ENCODE data around the gene DNAH11.

Gene DNAH11

DNA sequence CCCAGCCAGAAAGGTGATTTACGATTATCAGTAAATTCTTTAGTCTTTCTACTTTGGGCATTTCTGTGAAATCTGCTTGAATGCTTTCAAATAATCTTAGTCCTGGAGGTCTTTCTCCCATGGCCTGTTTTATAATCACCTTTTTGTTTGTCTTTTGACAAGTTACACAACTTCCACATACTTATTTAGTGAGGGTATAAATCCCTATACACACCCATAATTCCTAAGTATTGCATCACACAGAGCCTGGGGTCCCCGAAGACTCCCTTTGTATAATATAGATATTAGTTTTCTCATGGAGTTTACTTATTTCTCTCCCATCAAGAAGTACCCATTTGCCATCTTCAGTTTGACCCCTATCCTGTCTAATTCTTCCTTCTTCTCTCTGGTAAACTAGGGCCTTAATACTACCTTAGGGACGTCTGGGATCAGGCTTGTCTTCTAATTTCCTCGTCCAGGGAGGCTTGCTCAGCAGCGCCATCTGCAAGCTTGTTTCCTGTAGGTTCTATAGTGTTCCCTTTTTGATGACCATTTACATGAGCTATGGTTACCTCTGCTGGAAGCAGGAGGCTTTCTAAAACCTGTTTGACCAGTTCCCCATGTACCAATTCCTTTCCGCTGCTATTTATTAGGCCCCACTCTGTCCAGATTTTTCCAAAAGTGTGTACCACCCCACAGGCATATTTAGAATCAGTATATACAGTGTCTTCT lies 8.1 kb downstream of the DNAH11 start:
- H3K9ac ChIP-seq (ENCODE audit: low read length): no peak overlapping the region
- no peak overlapping the region for H3K27ac ChIP-seq (ENCODE audit: low read depth, low read length)
- no peak overlapping the region for H2AFZ ChIP-seq (ENCODE audit: insufficient read depth, low read length, poor library complexity)
- DNase-seq: peak; percentile 77 to 81
- no peak overlapping the region for H3K18ac ChIP-seq (ENCODE audit: low read length)
- no peak overlapping the region for H3K4ac ChIP-seq (ENCODE audit: low read depth, low read length)
- no peak overlapping the region for H2BK5ac ChIP-seq (ENCODE audit: low read depth, low read length, poor library complexity)
- H3K14ac ChIP-seq (ENCODE audit: low read length): no peak overlapping the region
- WGBS (ENCODE audit: extremely low coverage, insufficient coverage, insufficient read length): no CpG with 5 or more reads among the region's 6 CpGs
- no peak overlapping the region for H4K91ac ChIP-seq (ENCODE audit: low read depth, low read length)
- no peak overlapping the region for H2AK5ac ChIP-seq (ENCODE audit: low read length)
- no peaks in the 10 kb centered on the region for H3K9me3 ChIP-seq (ENCODE audit: insufficient read depth, low read depth, low read length)
- no peak overlapping the region for H3K4me3 ChIP-seq (ENCODE audit: low read depth, low read length)
- H4K8ac ChIP-seq (ENCODE audit: low read depth, low read length): no peak overlapping the region
- no peak overlapping the region for H3K4me2 ChIP-seq (ENCODE audit: low read length)
- no peak overlapping the region for H2BK12ac ChIP-seq (ENCODE audit: low read length)
- no peak overlapping the region for H2BK120ac ChIP-seq (ENCODE audit: insufficient read depth, low read length, poor library complexity)
- peaks cover 1% of the 10 kb centered on the region for H3K79me1 ChIP-seq (ENCODE audit: low read length)
- H3K79me2 ChIP-seq (ENCODE audit: control insufficient read depth, insufficient read depth, low read length, poor library complexity): no peaks in the 10 kb centered on the region
- H3K23ac ChIP-seq (ENCODE audit: low read length): no peak overlapping the region
- H3K27me3 ChIP-seq (ENCODE audit: insufficient read depth, low read length): no peaks in the 10 kb centered on the region
- H3K4me1 ChIP-seq (ENCODE audit: control insufficient read depth in 1 of 2, insufficient read depth in 2 of 2, low read length in 2 of 2): peaks cover 0 to 3% of the 10 kb centered on the region in 2 experiments
- H3K36me3 ChIP-seq (ENCODE audit: control insufficient read depth in 1 of 2, insufficient read depth in 2 of 2, low read length in 2 of 2): no peaks in the 10 kb centered on the region
- no peak overlapping the region for H4K12ac ChIP-seq (ENCODE audit: low read depth, low read length)

DNA sequence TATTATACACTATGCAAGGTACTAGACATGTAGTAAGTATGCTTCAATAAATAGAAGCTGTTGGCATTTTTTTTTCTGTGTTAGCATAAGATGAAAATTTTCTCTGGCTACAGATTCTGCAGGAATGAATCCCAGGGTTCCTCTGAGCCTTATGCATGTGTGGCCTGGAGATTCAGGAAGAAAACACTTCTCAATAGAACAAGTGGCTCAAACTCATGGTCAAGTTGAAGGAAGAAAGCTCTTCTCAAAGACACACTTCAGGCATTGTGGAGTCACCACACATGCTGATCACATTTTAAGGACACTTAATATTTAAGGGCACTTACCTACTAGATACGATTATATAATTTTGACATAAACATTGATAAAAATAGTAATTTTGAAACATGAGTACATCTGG lies 19.5 kb downstream of the DNAH11 start:
- H3K27me3 ChIP-seq (ENCODE audit: insufficient read depth, low read length): no peaks in the 10 kb centered on the region

DNA sequence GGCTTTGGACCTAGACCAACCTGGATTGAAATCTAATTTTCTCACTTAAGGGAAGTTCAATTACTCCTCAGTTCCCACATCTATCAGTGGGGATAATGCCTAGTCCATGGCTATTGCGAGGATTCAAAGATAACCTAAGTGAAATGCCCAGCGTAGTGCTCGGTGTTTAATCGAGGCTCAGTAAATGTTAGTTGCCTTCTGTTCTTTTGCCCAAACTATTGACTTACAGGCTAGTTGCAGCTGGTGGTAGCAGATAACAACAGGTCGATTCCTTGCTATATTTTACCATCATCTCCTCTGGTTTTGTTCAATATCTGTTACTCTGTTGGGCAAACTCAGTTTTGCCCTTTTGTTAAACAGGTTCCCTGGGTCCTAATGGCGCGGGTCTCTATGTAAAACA lies 22.8 kb downstream of the DNAH11 start:
- no peaks in the 10 kb centered on the region for H3K9me3 ChIP-seq (ENCODE audit: insufficient read depth, low read depth, low read length)
- no peak overlapping the region for H3K4me2 ChIP-seq (ENCODE audit: low read length)
- DNase-seq: no peak
- H3K36me3 ChIP-seq (ENCODE audit: control insufficient read depth in 1 of 2, insufficient read depth in 2 of 2, low read length in 2 of 2): no peaks in the 10 kb centered on the region
- no peaks in the 10 kb centered on the region for H3K4me1 ChIP-seq (ENCODE audit: control insufficient read depth in 1 of 2, insufficient read depth in 2 of 2, low read length in 2 of 2)
- no peaks in the 10 kb centered on the region for H3K27me3 ChIP-seq (ENCODE audit: insufficient read depth, low read length)
- H4K12ac ChIP-seq (ENCODE audit: low read depth, low read length): no peak overlapping the region
- no peak overlapping the region for H2AK5ac ChIP-seq (ENCODE audit: low read length)
- no peak overlapping the region for H3K9ac ChIP-seq (ENCODE audit: low read length)
- H2BK12ac ChIP-seq (ENCODE audit: low read length): no peak overlapping the region
- H3K23ac ChIP-seq (ENCODE audit: low read length): no peak overlapping the region
- no peak overlapping the region for H2BK5ac ChIP-seq (ENCODE audit: low read depth, low read length, poor library complexity)
- H2AFZ ChIP-seq (ENCODE audit: insufficient read depth, low read length, poor library complexity): no peak overlapping the region
- no peak overlapping the region for H4K8ac ChIP-seq (ENCODE audit: low read depth, low read length)
- no peak overlapping the region for H3K18ac ChIP-seq (ENCODE audit: low read length)
- no peak overlapping the region for H3K4ac ChIP-seq (ENCODE audit: low read depth, low read length)
- H3K79me1 ChIP-seq (ENCODE audit: low read length): no peaks in the 10 kb centered on the region
- H3K79me2 ChIP-seq (ENCODE audit: control insufficient read depth, insufficient read depth, low read length, poor library complexity): no peaks in the 10 kb centered on the region
- no peak overlapping the region for H3K14ac ChIP-seq (ENCODE audit: low read length)
- H3K27ac ChIP-seq (ENCODE audit: low read depth, low read length): no peak overlapping the region
- no peak overlapping the region for H2BK120ac ChIP-seq (ENCODE audit: insufficient read depth, low read length, poor library complexity)
- no peak overlapping the region for H3K4me3 ChIP-seq (ENCODE audit: low read depth, low read length)
- no CpG with 5 or more reads among the region's 7 CpGs for WGBS (ENCODE audit: extremely low coverage, insufficient coverage, insufficient read length)
- H4K91ac ChIP-seq (ENCODE audit: low read depth, low read length): no peak overlapping the region

More for the DNA sequence above, 19.5 kb downstream of the DNAH11 start:
- WGBS (ENCODE audit: extremely low coverage, insufficient coverage, insufficient read length): no CpG with 5 or more reads among the region's 1 CpG
- Histone ChIP-seq H2AK5ac (ENCODE audit: low read length) (no peak overlapping the region), H3K4me2 (ENCODE audit: low read length) (no peak overlapping the region), H3K18ac (ENCODE audit: low read length) (no peak overlapping the region), H3K36me3 (ENCODE audit: control insufficient read depth in 1 of 2, insufficient read depth in 2 of 2, low read length in 2 of 2) (no peaks in the 10 kb centered on the region), H2BK5ac (ENCODE audit: low read depth, low read length, poor library complexity) (no peak overlapping the region), H3K9ac (ENCODE audit: low read length) (no peak overlapping the region), H4K12ac (ENCODE audit: low read depth, low read length) (no peak overlapping the region), H2BK120ac (ENCODE audit: insufficient read depth, low read length, poor library complexity) (no peak overlapping the region), H3K14ac (ENCODE audit: low read length) (no peak overlapping the region), H3K79me1 (ENCODE audit: low read length) (no peaks in the 10 kb centered on the region), H3K4ac (ENCODE audit: low read depth, low read length) (no peak overlapping the region), H2BK12ac (ENCODE audit: low read length) (no peak overlapping the region), H4K91ac (ENCODE audit: low read depth, low read length) (no peak overlapping the region), H3K9me3 (ENCODE audit: insufficient read depth, low read depth, low read length) (no peaks in the 10 kb centered on the region), H2AFZ (ENCODE audit: insufficient read depth, low read length, poor library complexity) (no peak overlapping the region), H3K27ac (ENCODE audit: low read depth, low read length) (no peak overlapping the region), H3K4me3 (ENCODE audit: low read depth, low read length) (no peak overlapping the region), H3K4me1 (ENCODE audit: control insufficient read depth in 1 of 2, insufficient read depth in 2 of 2, low read length in 2 of 2) (no peaks in the 10 kb centered on the region), H3K23ac (ENCODE audit: low read length) (no peak overlapping the region), H3K79me2 (ENCODE audit: control insufficient read depth, insufficient read depth, low read length, poor library complexity) (no peaks in the 10 kb centered on the region), H4K8ac (ENCODE audit: low read depth, low read length) (no peak overlapping the region)
- DNase-seq: no peak

DNA sequence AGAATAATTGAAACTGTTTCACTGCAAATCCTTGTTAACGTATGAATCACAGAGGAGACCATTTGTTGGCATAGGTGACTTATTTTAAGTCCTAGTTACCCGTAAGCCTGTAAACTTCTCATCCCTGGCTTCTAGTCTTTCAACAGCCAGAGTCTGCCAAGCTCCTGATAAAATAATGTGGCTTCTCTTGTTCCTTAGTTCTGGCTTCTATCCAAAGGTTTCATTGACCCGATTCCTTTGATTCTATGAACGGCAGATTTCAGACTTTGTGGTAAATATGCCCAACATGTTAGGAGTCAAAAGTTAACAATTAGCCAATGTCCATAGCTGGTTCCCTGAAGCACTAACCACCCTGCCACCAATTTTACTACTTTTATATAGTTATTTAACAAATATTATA lies 23.3 kb downstream of the DNAH11 start:
- H4K12ac ChIP-seq (ENCODE audit: low read depth, low read length): no peak overlapping the region
- H3K27ac ChIP-seq (ENCODE audit: low read depth, low read length): no peak overlapping the region
- H3K36me3 ChIP-seq (ENCODE audit: control insufficient read depth in 1 of 2, insufficient read depth in 2 of 2, low read length in 2 of 2): no peaks in the 10 kb centered on the region
- DNase-seq: no peak
- no peaks in the 10 kb centered on the region for H3K4me1 ChIP-seq (ENCODE audit: control insufficient read depth in 1 of 2, insufficient read depth in 2 of 2, low read length in 2 of 2)
- no peak overlapping the region for H2BK12ac ChIP-seq (ENCODE audit: low read length)
- H3K4me2 ChIP-seq (ENCODE audit: low read length): no peak overlapping the region
- no peak overlapping the region for H3K18ac ChIP-seq (ENCODE audit: low read length)
- no peaks in the 10 kb centered on the region for H3K27me3 ChIP-seq (ENCODE audit: insufficient read depth, low read length)
- no peak overlapping the region for H2AK5ac ChIP-seq (ENCODE audit: low read length)
- H3K9me3 ChIP-seq (ENCODE audit: insufficient read depth, low read depth, low read length): no peaks in the 10 kb centered on the region
- no peak overlapping the region for H4K91ac ChIP-seq (ENCODE audit: low read depth, low read length)
- no peak overlapping the region for H2BK120ac ChIP-seq (ENCODE audit: insufficient read depth, low read length, poor library complexity)
- no peaks in the 10 kb centered on the region for H3K79me2 ChIP-seq (ENCODE audit: control insufficient read depth, insufficient read depth, low read length, poor library complexity)
- no peak overlapping the region for H2BK5ac ChIP-seq (ENCODE audit: low read depth, low read length, poor library complexity)
- H3K4me3 ChIP-seq (ENCODE audit: low read depth, low read length): no peak overlapping the region
- no peak overlapping the region for H2AFZ ChIP-seq (ENCODE audit: insufficient read depth, low read length, poor library complexity)
- no CpG with 5 or more reads among the region's 4 CpGs for WGBS (ENCODE audit: extremely low coverage, insufficient coverage, insufficient read length)
- no peak overlapping the region for H3K14ac ChIP-seq (ENCODE audit: low read length)
- H4K8ac ChIP-seq (ENCODE audit: low read depth, low read length): no peak overlapping the region
- H3K9ac ChIP-seq (ENCODE audit: low read length): no peak overlapping the region
- H3K23ac ChIP-seq (ENCODE audit: low read length): no peak overlapping the region
- H3K4ac ChIP-seq (ENCODE audit: low read depth, low read length): no peak overlapping the region
- H3K79me1 ChIP-seq (ENCODE audit: low read length): no peaks in the 10 kb centered on the region

Measured in trophoblast cell (in vitro differentiated cells and primary cell).